Measurements from ENCODE around the gene TUBA8.

DNA sequence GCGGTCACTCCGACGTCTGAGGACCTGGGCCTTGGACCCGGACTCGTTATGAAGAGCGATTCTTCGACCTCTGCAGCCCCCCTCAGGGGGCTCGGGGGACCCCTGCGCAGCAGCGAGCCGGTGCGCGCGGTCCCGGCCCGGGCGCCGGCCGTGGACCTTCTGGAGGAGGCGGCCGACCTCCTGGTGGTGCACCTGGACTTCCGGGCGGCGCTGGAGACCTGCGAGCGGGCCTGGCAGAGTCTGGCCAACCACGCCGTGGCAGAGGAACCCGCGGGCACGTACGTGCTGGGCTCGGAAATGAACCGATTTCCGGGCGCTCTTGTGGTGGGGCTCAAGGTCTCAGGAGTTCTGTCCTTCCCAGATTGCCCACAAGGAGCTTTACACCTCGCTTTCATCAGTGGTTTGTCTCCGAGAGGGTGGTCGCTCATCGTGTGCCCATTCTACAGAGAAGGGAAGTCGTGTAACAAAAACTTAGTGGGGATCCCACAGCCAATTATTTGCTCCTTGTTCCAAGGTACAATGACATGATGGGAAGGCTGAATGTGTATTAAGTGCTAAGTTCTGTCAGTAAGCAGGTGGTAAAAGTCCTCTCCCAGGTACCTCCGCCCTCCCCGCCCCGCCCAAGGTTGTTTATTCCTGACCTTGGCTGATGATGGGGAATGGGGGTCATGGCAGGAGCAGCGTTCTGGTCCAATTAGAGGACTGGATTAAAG lies 32.1 kb upstream of the TUBA8 start:
- TF ChIP-seq, protein P1, sequence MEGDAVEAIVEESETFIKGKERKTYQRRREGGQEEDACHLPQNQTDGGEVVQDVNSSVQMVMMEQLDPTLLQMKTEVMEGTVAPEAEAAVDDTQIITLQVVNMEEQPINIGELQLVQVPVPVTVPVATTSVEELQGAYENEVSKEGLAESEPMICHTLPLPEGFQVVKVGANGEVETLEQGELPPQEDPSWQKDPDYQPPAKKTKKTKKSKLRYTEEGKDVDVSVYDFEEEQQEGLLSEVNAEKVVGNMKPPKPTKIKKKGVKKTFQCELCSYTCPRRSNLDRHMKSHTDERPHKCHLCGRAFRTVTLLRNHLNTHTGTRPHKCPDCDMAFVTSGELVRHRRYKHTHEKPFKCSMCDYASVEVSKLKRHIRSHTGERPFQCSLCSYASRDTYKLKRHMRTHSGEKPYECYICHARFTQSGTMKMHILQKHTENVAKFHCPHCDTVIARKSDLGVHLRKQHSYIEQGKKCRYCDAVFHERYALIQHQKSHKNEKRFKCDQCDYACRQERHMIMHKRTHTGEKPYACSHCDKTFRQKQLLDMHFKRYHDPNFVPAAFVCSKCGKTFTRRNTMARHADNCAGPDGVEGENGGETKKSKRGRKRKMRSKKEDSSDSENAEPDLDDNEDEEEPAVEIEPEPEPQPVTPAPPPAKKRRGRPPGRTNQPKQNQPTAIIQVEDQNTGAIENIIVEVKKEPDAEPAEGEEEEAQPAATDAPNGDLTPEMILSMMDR (IDR thresholded peaks at IDR 0.05): no peak
- TF ChIP-seq POLR2A (IDR thresholded peaks at IDR 0.05) (no peak), EP300 (IDR thresholded peaks at IDR 0.05) (no peak)

Measured in tibial nerve (tissue), 4 donors.